Brain microvascular endothelial cell (primary cell): ENCODE data around the gene TIGD6.

Experiments
- DNase-seq: peaks from one replicate; pipeline ENCODE4 v3.0.0-alpha.2; 2020
- H3K27ac ChIP-seq: fragments of 250-450 bp; sonication (Bioruptor Pico); 2 replicates; pipeline ENCODE4 v1.5.1; 2020; ENCODE audit warnings: mild to moderate bottlenecking, moderate library complexity
- H3K27me3 ChIP-seq: fragments of 250-450 bp; sonication (Bioruptor Pico); replicated peaks from 2 replicates; pipeline ENCODE4 v1.5.1; 2020; ENCODE audit warnings: mild to moderate bottlenecking
- H3K36me3 ChIP-seq: fragments of 250-450 bp; sonication (Bioruptor Pico); replicated peaks from 2 replicates; pipeline ENCODE4 v1.5.1; 2020; ENCODE audit warnings: mild to moderate bottlenecking
- H3K4me3 ChIP-seq: 2 replicates; pipeline ENCODE4 v1.5.1; 2011; ENCODE audit warnings: low read depth, mild to moderate bottlenecking, control low read depth, low read length, moderate library complexity
- in situ Hi-C: cut with HindIII; loops from 2 replicates; pipeline ENCODE4 v1.10.0; 2017; ENCODE audit warnings: low sequenced_read_pairs, low pct_ligation_motif_present
- TF ChIP-seq, protein P1 (sequence below): IDR thresholded peaks from 2 replicates; pipeline ENCODE4 v1.5.1; 2011; ENCODE audit warnings: low read depth, mild to moderate bottlenecking, moderate library complexity, low read length, control low read depth, inconsistent platforms; ENCODE audit errors: missing control alignments

Gene TIGD6

DNA sequence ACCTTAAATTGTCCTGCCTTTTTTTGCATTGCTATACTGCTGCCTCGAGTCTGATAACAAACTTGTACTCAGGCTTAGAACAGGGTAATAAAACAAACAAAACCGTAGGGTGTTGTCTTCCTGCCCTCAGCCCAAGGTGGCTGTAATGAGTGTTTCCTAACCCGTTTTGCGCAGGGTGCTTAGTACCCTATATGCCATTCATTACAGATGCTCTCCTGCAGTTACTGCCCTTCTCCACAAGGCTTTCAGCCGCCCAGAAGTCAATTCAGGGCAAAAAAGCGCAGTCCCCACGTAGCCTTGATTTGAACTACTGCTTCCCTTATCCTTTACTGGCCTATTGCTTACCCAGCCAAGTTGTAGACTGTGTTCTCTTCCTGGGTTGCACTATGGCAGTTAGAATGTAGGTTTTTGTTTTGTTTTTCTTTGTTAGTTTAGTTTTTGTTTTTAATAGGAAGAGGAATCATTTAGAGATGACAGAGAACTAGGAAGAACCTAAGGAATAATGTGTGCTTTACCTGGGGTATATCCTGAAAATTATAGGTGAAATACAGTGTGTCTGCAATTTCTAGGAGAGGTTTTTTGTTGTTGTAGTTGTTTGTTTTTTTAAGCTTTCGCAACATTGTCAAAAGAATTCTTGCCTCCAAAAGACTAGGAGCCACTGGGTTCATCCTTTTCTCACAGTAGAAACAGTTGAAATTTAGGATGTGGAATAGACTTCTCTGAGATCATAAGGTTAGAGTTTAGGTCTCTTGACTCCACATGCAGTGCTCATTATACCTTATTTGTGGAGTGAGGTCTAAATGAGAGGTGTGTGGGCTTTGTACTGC lies 1.4 kb upstream of the TIGD6 start:
- peak; percentile 48 for DNase-seq
- TF ChIP-seq, protein P1, sequence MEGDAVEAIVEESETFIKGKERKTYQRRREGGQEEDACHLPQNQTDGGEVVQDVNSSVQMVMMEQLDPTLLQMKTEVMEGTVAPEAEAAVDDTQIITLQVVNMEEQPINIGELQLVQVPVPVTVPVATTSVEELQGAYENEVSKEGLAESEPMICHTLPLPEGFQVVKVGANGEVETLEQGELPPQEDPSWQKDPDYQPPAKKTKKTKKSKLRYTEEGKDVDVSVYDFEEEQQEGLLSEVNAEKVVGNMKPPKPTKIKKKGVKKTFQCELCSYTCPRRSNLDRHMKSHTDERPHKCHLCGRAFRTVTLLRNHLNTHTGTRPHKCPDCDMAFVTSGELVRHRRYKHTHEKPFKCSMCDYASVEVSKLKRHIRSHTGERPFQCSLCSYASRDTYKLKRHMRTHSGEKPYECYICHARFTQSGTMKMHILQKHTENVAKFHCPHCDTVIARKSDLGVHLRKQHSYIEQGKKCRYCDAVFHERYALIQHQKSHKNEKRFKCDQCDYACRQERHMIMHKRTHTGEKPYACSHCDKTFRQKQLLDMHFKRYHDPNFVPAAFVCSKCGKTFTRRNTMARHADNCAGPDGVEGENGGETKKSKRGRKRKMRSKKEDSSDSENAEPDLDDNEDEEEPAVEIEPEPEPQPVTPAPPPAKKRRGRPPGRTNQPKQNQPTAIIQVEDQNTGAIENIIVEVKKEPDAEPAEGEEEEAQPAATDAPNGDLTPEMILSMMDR: peak; percentile 78
- H3K27ac ChIP-seq: peak overlapping the region; percentile 87

DNA sequence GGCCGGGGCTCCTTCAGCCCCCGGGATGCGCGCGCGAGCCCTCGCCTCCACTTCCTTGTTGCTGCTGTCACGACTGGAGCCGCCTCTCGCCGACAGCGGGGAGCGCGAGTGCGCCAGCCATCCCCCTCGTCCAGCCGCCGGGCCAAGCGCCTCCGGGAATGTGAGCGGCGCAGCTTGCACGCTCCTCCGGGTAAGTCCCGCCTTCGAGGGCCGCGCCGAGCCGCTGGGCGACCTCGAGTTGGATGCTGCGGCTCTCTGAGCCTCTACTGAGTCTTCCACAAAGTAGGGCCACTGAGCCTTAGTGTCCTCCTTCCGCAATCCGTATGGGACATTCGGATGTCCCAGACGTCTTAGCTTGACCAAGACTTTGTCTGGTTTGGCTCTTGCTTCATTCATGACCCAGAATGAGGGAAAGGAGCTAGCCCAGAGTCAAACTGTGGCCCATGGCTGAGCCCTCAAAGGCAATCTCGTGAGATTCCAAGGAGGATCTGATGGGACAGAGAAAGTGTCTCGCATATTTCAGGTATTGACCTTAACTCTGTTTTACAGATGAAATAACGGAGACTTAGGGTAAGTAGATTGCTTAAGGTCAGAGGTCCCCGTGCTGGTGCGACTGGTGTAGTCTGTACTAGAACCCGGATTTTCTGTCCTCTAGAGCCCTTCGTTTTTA lies 671 bp upstream of the TIGD6 start:
- TF ChIP-seq, protein P1: no peak
- peak overlapping the region; percentile 92 for H3K4me3 ChIP-seq
- in situ Hi-C loops: no loop called here
- H3K27ac ChIP-seq: peak overlapping the region; percentile 87
- H3K27me3 ChIP-seq: no peaks in the 10 kb centered on the region
- H3K36me3 ChIP-seq: peaks cover 6% of the 10 kb centered on the region
- DNase-seq: no peak

More for the DNA sequence above, 1.4 kb upstream of the TIGD6 start:
- in situ Hi-C loops: no loop called here
- H3K27me3 ChIP-seq: no peaks in the 10 kb centered on the region
- peak overlapping the region; percentile 92 for H3K4me3 ChIP-seq
- peaks cover 14% of the 10 kb centered on the region for H3K36me3 ChIP-seq

DNA sequence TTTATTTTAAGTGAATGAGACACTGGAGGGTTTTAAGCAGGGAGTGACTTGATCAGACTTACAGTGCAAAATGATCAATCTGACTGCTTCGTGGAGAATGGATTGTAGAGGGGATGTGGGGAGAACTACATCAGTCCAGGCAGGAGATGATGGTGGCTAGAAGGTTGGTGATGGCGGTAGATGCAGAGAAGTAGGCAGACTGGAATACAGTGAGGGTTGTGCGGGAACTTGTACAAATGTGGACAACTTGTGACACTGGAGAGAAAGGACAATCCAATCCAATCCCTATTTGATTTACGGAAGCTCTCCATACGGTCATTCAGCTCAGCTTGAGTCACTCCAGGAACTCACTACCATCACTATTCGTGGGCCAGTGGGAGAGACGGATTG lies 593 bp downstream of the TIGD6 start:
- DNase-seq: no peak
- in situ Hi-C loops: loop anchor here (25.0 kb wide), 1 partner anchor 363 kb away; no protein-coding TSS in a partner anchor
- Histone ChIP-seq H3K36me3 (peaks cover 2% of the 10 kb centered on the region), H3K27me3 (no peaks in the 10 kb centered on the region), H3K27ac (peak overlapping the region; percentile 87), H3K4me3 (peak overlapping the region; percentile 92)
- TF ChIP-seq, protein P1: no peak

DNA sequence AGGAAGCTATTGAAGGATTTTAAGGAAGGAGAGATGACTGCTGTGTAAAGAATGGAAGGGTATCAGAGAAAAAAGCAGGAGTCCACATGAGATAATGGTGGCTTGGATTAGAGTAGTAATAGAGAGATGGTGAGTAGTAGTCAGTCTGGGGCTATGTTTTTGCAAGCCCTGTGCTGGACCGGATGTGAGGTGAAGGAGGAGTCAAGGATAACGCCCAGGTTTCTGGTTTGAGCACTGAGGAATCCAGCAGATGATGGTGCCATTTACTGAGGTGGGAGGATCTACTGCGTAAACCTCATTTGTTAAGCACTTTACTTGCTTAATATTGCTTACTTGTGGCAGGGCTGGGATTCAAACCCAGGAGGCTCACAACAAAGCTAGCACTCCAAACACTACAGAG lies 1.1 kb downstream of the TIGD6 start:
- no peaks in the 10 kb centered on the region for H3K36me3 ChIP-seq
- peak overlapping the region; percentile 87 for H3K27ac ChIP-seq
- H3K4me3 ChIP-seq: peak overlapping the region; percentile 92
- DNase-seq: no peak
- H3K27me3 ChIP-seq: no peaks in the 10 kb centered on the region
- in situ Hi-C loops: loop anchor here (25.0 kb wide), 1 partner anchor 362 kb away; no protein-coding TSS in a partner anchor
- TF ChIP-seq, protein P1: no peak

DNA sequence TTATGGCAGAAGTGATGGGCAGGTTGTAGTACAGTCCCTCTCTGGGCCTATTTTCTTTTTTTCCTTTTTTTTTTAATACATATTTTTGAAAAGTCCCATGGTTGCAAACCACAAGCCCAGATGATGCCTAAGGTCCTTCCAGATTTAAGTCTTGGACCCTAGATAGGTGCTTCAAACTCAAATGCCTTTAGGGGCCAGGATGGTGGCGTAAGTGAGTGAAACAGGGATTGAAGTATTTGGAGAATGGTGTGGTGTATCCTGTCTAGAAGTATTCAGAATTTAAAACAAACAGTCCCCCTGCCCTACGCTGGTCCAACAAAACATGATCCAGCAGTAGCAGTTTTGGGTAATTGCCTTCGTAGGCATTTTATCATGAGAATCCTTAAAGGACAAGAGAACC lies 2.2 kb downstream of the TIGD6 start:
- H3K4me3 ChIP-seq: no peak overlapping the region
- H3K27ac ChIP-seq: no peak overlapping the region
- no peaks in the 10 kb centered on the region for H3K27me3 ChIP-seq
- H3K36me3 ChIP-seq: no peaks in the 10 kb centered on the region
- in situ Hi-C loops: loop anchor here (25.0 kb wide), 1 partner anchor 361 kb away; no protein-coding TSS in a partner anchor
- TF ChIP-seq, protein P1: no peak
- no peak for DNase-seq
